Measurements from ENCODE around the gene ZDHHC21. TPM values are rescaled to one million over a fixed set of nuclear protein-coding genes. Genes with fewer than 3 reads are reported as not detected.
"Not testable (repeated sequence)": the region's sequence is repeated elsewhere in the genome, so short reads cannot be mapped to it uniquely, and the experiment has no call there.

Gene ZDHHC21
- total RNA-seq, 1 donor from 2014 or later, result 22.4 TPM

- no peaks in the 10 kb centered on the region for H3K27me3 Mint-ChIP-seq (ENCODE audit: low read depth)
- H3K4me1 Mint-ChIP-seq, result peaks cover 27% of the 10 kb centered on the region
- no peaks in the 10 kb centered on the region for H3K9me3 Mint-ChIP-seq
- H3K4me3 Mint-ChIP-seq, result no peak overlapping the region
- H3K27ac Mint-ChIP-seq, result peak overlapping the region; percentile 57
- no peak for DNase-seq (ENCODE audit: low spot score in 2 of 2, unreplicated experiment in 2 of 2)
- TF ChIP-seq, protein P1, sequence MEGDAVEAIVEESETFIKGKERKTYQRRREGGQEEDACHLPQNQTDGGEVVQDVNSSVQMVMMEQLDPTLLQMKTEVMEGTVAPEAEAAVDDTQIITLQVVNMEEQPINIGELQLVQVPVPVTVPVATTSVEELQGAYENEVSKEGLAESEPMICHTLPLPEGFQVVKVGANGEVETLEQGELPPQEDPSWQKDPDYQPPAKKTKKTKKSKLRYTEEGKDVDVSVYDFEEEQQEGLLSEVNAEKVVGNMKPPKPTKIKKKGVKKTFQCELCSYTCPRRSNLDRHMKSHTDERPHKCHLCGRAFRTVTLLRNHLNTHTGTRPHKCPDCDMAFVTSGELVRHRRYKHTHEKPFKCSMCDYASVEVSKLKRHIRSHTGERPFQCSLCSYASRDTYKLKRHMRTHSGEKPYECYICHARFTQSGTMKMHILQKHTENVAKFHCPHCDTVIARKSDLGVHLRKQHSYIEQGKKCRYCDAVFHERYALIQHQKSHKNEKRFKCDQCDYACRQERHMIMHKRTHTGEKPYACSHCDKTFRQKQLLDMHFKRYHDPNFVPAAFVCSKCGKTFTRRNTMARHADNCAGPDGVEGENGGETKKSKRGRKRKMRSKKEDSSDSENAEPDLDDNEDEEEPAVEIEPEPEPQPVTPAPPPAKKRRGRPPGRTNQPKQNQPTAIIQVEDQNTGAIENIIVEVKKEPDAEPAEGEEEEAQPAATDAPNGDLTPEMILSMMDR (IDR thresholded peaks at IDR 0.05; ENCODE audit: unreplicated experiment), result no peak
- peaks cover 25% of the 10 kb centered on the region for H3K36me3 Mint-ChIP-seq
These were observed 14.5 kb downstream of the ZDHHC21 start for GRCh38 chr9:14678776-14679175.

DNA sequence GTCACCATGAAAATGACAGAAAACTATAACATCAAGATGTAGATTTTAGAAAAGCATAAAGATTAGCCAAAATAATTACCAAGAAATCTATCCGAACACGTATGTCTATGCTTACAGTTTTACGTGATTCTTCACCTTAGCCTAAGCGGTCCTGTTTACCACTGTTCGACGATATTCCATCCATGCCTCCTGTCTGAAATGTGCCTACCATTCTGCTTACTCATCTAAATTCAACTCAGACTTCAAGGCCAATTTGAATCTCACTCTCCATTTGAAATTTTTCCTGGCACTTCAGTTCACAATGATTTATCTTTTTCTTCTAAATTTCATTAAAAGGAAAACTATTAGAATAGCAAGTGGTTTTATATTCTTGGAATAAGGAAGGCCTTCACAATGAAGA, 15.4 kb downstream of the ZDHHC21 start:
- peak overlapping the region; percentile 57 for H3K27ac Mint-ChIP-seq
- no peak overlapping the region for H3K4me3 Mint-ChIP-seq
- DNase-seq (ENCODE audit: low spot score in 2 of 2, unreplicated experiment in 2 of 2), result no peak
- peaks cover 27% of the 10 kb centered on the region for H3K4me1 Mint-ChIP-seq
- H3K27me3 Mint-ChIP-seq (ENCODE audit: low read depth), result no peaks in the 10 kb centered on the region
- TF ChIP-seq, protein P1 (IDR thresholded peaks at IDR 0.05; ENCODE audit: unreplicated experiment), result no peak
- H3K36me3 Mint-ChIP-seq, result peaks cover 23% of the 10 kb centered on the region
- no peaks in the 10 kb centered on the region for H3K9me3 Mint-ChIP-seq

GRCh38 chr9:14677396-14677795, 15.8 kb downstream of the ZDHHC21 start:
- H3K9me3 Mint-ChIP-seq, result no peaks in the 10 kb centered on the region
- peak overlapping the region; percentile 8 for H3K27ac Mint-ChIP-seq
- H3K4me3 Mint-ChIP-seq, result no peak overlapping the region
- no peak for DNase-seq (ENCODE audit: low spot score in 2 of 2, unreplicated experiment in 2 of 2)
- peaks cover 27% of the 10 kb centered on the region for H3K4me1 Mint-ChIP-seq
- H3K36me3 Mint-ChIP-seq, result peaks cover 20% of the 10 kb centered on the region
- H3K27me3 Mint-ChIP-seq (ENCODE audit: low read depth), result no peaks in the 10 kb centered on the region
- TF ChIP-seq, protein P1 (IDR thresholded peaks at IDR 0.05; ENCODE audit: unreplicated experiment), result no peak

DNA sequence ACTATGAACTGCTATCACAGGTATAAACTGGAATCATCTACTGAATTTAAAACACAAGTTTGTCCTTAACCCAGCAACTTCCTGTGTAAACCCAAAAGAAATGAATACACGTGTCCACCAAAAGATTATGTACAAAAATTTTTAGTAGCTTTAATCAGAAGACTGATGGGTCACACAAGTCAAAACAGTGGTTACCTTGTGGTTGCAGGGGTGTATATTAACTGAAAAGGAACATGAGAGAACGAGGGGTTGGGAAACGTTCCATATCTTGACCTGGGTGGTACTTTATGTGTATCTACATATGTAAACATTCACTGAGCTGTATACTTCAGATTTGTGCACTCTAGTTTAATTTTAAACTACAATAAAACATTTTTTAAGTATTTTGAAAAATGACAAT, 18.6 kb downstream of the ZDHHC21 start:
- Mint-ChIP-seq H3K9me3 (no peaks in the 10 kb centered on the region), H3K4me1 (peaks cover 27% of the 10 kb centered on the region), H3K27ac (no peak overlapping the region), H3K27me3 (ENCODE audit: low read depth) (no peaks in the 10 kb centered on the region), H3K4me3 (no peak overlapping the region), H3K36me3 (peaks cover 10% of the 10 kb centered on the region)
- TF ChIP-seq, protein P1 (IDR thresholded peaks at IDR 0.05; ENCODE audit: unreplicated experiment), result no peak
- no peak for DNase-seq (ENCODE audit: low spot score in 2 of 2, unreplicated experiment in 2 of 2)

DNA sequence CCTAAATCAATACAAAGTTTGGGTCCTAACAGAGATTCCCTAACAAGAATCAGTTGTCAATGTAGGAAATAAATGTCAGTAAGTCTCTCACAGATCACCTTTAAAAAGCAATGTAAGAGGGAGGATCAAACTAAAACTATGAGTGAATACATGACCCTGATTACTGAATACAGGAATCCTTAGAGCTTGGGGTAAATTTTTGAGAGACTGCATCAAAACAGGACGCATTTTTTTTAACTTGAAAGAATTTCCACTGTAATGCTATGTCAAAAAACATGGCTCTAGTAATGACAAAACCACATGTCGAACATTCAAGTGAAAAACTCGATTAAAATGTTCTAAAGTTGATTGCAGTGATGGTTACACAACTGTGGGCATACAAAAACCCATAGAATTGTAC, 21.9 kb downstream of the ZDHHC21 start:
- no peaks in the 10 kb centered on the region for H3K27me3 Mint-ChIP-seq (ENCODE audit: low read depth)
- H3K4me1 Mint-ChIP-seq, result peaks cover 7% of the 10 kb centered on the region
- H3K4me3 Mint-ChIP-seq, result no peak overlapping the region
- TF ChIP-seq, protein P1 (IDR thresholded peaks at IDR 0.05; ENCODE audit: unreplicated experiment), result no peak
- peaks cover 8% of the 10 kb centered on the region for H3K36me3 Mint-ChIP-seq
- H3K9me3 Mint-ChIP-seq, result no peaks in the 10 kb centered on the region
- DNase-seq (ENCODE audit: low spot score in 2 of 2, unreplicated experiment in 2 of 2), result no peak
- H3K27ac Mint-ChIP-seq, result no peak overlapping the region

DNA sequence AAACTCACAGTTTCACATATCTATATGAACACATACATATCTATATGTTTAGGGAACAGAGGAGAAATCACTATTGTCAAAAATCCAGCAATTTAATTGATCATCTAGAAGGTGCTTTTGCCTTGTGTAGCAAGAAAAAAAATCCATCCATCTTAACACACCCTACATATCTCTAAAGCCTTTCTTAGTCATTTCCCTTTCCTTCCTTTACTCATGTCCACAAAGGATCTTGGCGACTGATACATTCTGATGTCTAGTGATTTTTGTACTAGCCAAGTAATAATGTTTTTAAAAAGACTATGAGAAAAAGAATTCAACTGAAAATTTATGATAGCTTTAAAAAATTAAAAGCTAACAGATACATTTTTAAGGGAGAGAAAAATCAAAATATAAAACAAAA, 22.5 kb downstream of the ZDHHC21 start:
- TF ChIP-seq, protein P1 (IDR thresholded peaks at IDR 0.05; ENCODE audit: unreplicated experiment), result no peak
- H3K4me1 Mint-ChIP-seq, result peaks cover 3% of the 10 kb centered on the region
- H3K4me3 Mint-ChIP-seq, result no peak overlapping the region
- no peaks in the 10 kb centered on the region for H3K27me3 Mint-ChIP-seq (ENCODE audit: low read depth)
- H3K36me3 Mint-ChIP-seq, result peaks cover 8% of the 10 kb centered on the region
- no peak overlapping the region for H3K27ac Mint-ChIP-seq
- H3K9me3 Mint-ChIP-seq, result no peaks in the 10 kb centered on the region
- DNase-seq (ENCODE audit: low spot score in 2 of 2, unreplicated experiment in 2 of 2), result no peak

DNA sequence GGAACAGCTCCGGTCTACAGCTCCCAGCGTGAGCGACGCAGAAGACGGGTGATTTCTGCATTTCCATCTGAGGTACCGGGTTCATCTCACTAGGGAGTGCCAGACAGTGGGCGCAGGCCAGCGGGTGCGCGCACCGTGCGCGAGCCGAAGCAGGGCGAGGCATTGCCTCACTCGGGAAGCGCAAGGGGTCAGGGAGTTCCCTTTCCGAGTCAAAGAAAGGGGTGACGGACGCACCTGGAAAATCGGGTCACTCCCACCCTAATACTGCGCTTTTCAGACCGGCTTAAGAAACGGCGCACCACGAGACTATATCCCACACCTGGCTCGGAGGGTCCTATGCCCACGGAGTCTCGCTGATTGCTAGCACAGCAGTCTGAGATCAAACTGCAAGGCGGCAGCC, 29.2 kb downstream of the ZDHHC21 start:
- H3K4me1 Mint-ChIP-seq; H3K4me3 Mint-ChIP-seq; DNase-seq (ENCODE audit: low spot score in 2 of 2, unreplicated experiment in 2 of 2); H3K27me3 Mint-ChIP-seq (ENCODE audit: low read depth); H3K27ac Mint-ChIP-seq; H3K9me3 Mint-ChIP-seq; H3K36me3 Mint-ChIP-seq: not testable (repeated sequence)
